Psoas muscle (tissue), 8 donors: Measurements from ENCODE around the gene MEIG1. TPM values are rescaled to one million over a fixed set of nuclear protein-coding genes. Genes with fewer than 3 reads are reported as not detected.

Source experiments
- ATAC-seq, 4 donors: fragments of 200-7000 bp; cut with Tn5 transposase; one replicate each; pipeline ENCODE4 v1.9.1; 2020; ENCODE audit warnings: moderate library complexity in 3 of 4, mild to moderate bottlenecking in 2 of 4
- DNase-seq, 2 donors: peaks; one replicate each; pipeline ENCODE4 v3.0.0-alpha.2; 2020
- H3K27ac ChIP-seq: fragments of 200-600 bp; one replicate; pipeline ENCODE4 v1.8.0; 2022
- H3K27me3 ChIP-seq, 3 donors: fragments of 200-600 bp in 1 of 3; one replicate each; pipeline versions ENCODE4 v1.6.1 to v1.8.0; 2013 to 2022; ENCODE audit warnings: low read length in 2 of 3, mild to moderate bottlenecking in 2 of 3, moderate library complexity in 1 of 3; ENCODE audit not compliant: insufficient read depth in 3 of 3
- H3K36me3 ChIP-seq, 2 donors: fragments of 200-600 bp in 1 of 2; one replicate each; pipeline versions ENCODE4 v1.6.1 to v1.8.0; 2013 to 2022; ENCODE audit warnings: low read depth in 1 of 2, mild to moderate bottlenecking in 1 of 2, moderate library complexity in 1 of 2; ENCODE audit not compliant: insufficient read depth in 1 of 2
- H3K4me1 ChIP-seq: fragments of 200-600 bp; one replicate; pipeline ENCODE4 v1.8.0; 2022
- H3K4me3 ChIP-seq: fragments of 200-600 bp; one replicate; pipeline ENCODE4 v1.8.0; 2022; ENCODE audit warnings: mild to moderate bottlenecking
- H3K9me3 ChIP-seq: fragments of 200-600 bp; one replicate; pipeline ENCODE4 v1.8.0; 2022
- WGBS, 3 donors: extraction: QIAGEN DNeasy Blood & Tissue Kit; methylation state at CpG; one replicate each; pipeline versions ENCODE4 v1.1.6 to v1.1.7; 2013; 5-methylcytosine and 5-hydroxymethylcytosine counted together
- intact Hi-C, 2 donors: fragments of 100-400 bp; cut with DNase I; formaldehyde crosslinking; loops; one replicate each; pipeline versions ENCODE4 v1.11.0 to v1.14.2; 2022
- polyA plus RNA-seq, 3 donors: library from polyadenylated mRNA; stranded (reverse); fragments of 200-250 nt; gene quantifications; one replicate each; pipeline ENCODE4 v1.2.3, GENCODE V29; 2013
- total RNA-seq, 4 donors: library from RNA; stranded (reverse); fragmentation: NEBNext Ultra II Directional in 2 of 4; extraction: Animal tissue kit (Norgen Biotek cat#: 25700) in 2 of 4; gene quantifications; one replicate each; pipeline versions ENCODE4 v1.2.1 to v1.2.4, GENCODE V29; 2021 to 2023
- TF ChIP-seq, protein P1 (sequence below): fragments of 200-600 bp; IDR thresholded peaks from one replicate; pipeline ENCODE4 v1.8.0; 2022; ENCODE audit warnings: antibody characterized with exemption
- donor health status: healthy with polysubstance abuse.
- donor health status: DM: no; HTN: no; CAD: no; lungs with moderate emphysema.
- donor health status: Bipolar disorder and iron deficiency.
- donor health status: healthy.
- donor health status: DM: yes; HTN: yes; CAD: no.
- donor health status: DM: no; HTN: no; CAD: no.
- donor health status: DM: no; HTN: no; CAD: no.
- donor health status: DM: yes; HTN: yes; CAD: no.

The MEIG1 gene
- total and polyA plus RNA-seq, 7 donors = 0.25 to 0.40 TPM; not detected in 5

DNA sequence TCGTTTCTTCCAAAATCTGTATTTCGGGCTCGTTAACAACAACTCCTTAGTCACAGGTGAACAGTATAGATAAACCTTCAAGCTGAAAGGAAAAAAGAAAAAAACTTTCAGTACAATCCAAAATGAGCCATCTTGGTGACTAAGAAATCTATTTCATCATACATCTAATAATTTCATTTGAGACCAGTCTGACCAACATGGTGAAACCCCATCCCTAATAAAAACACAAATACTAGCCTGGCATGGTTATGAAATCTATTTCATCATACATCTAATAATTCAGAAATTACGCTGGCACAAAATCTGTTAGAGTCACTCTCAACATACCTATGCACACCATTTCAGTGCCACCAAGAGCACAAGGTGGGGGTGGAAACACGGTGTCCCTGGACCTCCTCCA is 14.1 kb upstream of the MEIG1 start:
- intact Hi-C loops = no loop called here
- ATAC-seq (no peak), DNase-seq (no peak)
- no peaks in the 10 kb centered on the region for H3K9me3 ChIP-seq
- no peak overlapping the region for H3K4me3 ChIP-seq
- TF ChIP-seq, protein P1, sequence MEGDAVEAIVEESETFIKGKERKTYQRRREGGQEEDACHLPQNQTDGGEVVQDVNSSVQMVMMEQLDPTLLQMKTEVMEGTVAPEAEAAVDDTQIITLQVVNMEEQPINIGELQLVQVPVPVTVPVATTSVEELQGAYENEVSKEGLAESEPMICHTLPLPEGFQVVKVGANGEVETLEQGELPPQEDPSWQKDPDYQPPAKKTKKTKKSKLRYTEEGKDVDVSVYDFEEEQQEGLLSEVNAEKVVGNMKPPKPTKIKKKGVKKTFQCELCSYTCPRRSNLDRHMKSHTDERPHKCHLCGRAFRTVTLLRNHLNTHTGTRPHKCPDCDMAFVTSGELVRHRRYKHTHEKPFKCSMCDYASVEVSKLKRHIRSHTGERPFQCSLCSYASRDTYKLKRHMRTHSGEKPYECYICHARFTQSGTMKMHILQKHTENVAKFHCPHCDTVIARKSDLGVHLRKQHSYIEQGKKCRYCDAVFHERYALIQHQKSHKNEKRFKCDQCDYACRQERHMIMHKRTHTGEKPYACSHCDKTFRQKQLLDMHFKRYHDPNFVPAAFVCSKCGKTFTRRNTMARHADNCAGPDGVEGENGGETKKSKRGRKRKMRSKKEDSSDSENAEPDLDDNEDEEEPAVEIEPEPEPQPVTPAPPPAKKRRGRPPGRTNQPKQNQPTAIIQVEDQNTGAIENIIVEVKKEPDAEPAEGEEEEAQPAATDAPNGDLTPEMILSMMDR = no peak
- WGBS, 3 donors = 92 to 96% (median 92%) methylated on average over 5 of the region's 5 CpGs
- H3K36me3 ChIP-seq = peaks cover 0 to 71% of the 10 kb centered on the region in 2 donors
- H3K4me1 ChIP-seq = no peaks in the 10 kb centered on the region
- no peak overlapping the region for H3K27ac ChIP-seq
- no peaks in the 10 kb centered on the region for H3K27me3 ChIP-seq

DNA sequence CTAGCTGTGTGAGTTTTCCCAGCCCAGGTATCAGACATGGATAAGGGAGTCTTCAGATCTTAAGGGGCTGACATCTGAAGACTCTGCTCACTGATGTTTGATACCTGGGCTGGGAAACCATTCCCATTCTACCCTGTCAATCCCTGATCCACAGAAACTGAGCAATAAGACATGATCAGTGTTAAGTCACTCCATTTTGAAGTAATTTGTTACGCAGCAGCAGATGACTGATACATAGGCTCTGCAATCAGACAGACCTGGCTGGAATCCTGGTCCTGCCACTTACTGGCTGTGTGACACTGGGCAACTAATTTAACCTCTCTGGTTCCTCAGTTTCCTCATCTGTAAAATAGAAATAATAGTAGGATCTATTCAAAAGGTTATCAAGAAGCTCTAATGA is 11.9 kb upstream of the MEIG1 start:
- Histone ChIP-seq H3K27ac (no peak overlapping the region), H3K4me1 (no peaks in the 10 kb centered on the region), H3K9me3 (no peaks in the 10 kb centered on the region), H3K27me3 (no peaks in the 10 kb centered on the region), H3K4me3 (no peak overlapping the region), H3K36me3 (peaks cover 0 to 59% of the 10 kb centered on the region in 2 donors)
- TF ChIP-seq, protein P1 = no peak
- intact Hi-C loops = no loop called here
- DNase-seq = no peak
- ATAC-seq = no peak
- WGBS, 3 donors = 96 to 100% (median 98%) methylated on average over 1 of the region's 1 CpG

DNA sequence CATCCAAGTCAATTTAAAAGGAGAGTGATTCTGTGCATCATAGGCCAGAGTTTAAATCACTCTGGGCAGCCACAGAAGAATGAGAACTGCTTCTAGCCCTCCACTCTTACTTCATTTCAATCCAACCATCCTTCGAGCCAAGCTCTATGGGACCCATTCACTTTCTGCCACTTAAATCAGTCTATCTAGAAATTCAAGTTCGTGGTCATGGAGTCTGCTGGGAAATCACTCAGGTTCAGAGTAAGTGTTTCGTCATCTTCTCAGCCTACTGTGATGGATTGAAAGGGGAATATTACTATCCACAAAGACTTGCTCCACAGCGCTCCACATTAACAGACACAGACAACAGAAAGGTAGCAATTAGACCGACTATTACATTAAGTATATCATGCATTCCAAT is 9.9 kb upstream of the MEIG1 start:
- H3K27ac ChIP-seq = no peak overlapping the region
- ATAC-seq (no peak), DNase-seq (no peak)
- peaks cover 8% of the 10 kb centered on the region for H3K4me1 ChIP-seq
- TF ChIP-seq, protein P1 = no peak
- 90 to 93% (median 93%) methylated on average over 5 of the region's 5 CpGs for WGBS, 3 donors
- H3K27me3 ChIP-seq = no peaks in the 10 kb centered on the region
- H3K4me3 ChIP-seq = no peak overlapping the region
- no peaks in the 10 kb centered on the region for H3K9me3 ChIP-seq
- H3K36me3 ChIP-seq = peaks cover 0 to 42% of the 10 kb centered on the region in 2 donors
- intact Hi-C loops = no loop called here

DNA sequence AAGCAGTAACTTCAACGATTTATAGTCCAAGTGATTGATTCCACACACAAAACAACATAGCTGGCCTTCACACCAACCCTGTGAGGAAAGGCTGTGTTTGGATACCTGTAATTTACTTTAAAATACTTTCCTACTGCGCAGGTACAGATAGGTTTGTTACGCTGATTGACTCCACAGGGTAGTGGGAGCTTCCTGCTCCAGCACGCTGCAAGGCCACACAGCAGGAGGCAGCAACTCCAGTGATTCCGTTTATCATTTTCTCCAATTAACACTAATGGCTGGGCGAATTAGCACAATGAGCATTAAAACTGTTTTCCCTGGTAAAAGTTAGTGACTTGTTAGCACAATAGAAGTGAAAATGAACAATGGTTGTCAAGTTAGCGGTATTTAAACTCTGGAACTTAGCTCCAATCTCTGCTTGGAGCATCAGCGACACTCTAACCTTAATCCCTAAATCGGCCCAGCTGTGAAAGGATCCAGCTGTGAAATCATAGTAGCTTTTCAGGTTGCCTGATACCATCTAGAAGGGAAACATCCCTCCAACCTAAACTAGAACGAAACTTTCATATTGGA is 6.3 kb upstream of the MEIG1 start:
- Histone ChIP-seq H3K27me3 (no peaks in the 10 kb centered on the region), H3K4me1 (peaks cover 8% of the 10 kb centered on the region), H3K27ac (peak overlapping the region; percentile 89), H3K36me3 (peaks cover 0 to 10% of the 10 kb centered on the region in 2 donors), H3K4me3 (peak overlapping the region; percentile 85), H3K9me3 (no peaks in the 10 kb centered on the region)
- DNase-seq = no peak
- TF ChIP-seq, protein P1 = no peak
- intact Hi-C loops = loop anchor here (5.0 kb wide), 2 partner anchors 71 to 76 kb away; partner anchors contain the start of gene SUV39H2 (in 1 of the 2)
- no peak for ATAC-seq
- 26 to 30% (median 29%) methylated on average over 10 of the region's 10 CpGs for whole genome bisulfite sequencing, 3 donors
